H9 (cell line): ENCODE results near the gene IRAG1. TPM values are rescaled to one million over a fixed set of nuclear protein-coding genes. Genes with fewer than 3 reads are reported as not detected.

Source experiments
- DNase-seq: peaks from one replicate; pipeline ENCODE4 v3.0.0-alpha.2; 2017
- H2AFZ ChIP-seq: one replicate; pipeline ENCODE4 v1.6.1; 2013; ENCODE audit warnings: mild to moderate bottlenecking, low read length, control low read depth, moderate library complexity
- H2AK5ac ChIP-seq: 2 replicates; pipeline ENCODE4 v1.6.1; 2013; ENCODE audit warnings: low read length, control low read depth, mixed read lengths; ENCODE audit not compliant: insufficient read length
- H2BK120ac ChIP-seq: one replicate; pipeline ENCODE4 v1.6.1; 2013; ENCODE audit warnings: low read depth, mild to moderate bottlenecking, low read length, control low read depth, inconsistent platforms; ENCODE audit not compliant: poor library complexity, severe bottlenecking
- H2BK12ac ChIP-seq: 2 replicates; pipeline ENCODE4 v1.6.1; 2013; ENCODE audit warnings: low read length, control low read depth, mixed read lengths, low read depth; ENCODE audit not compliant: insufficient read length
- H2BK15ac ChIP-seq: 2 replicates; pipeline ENCODE4 v1.6.1; 2013; ENCODE audit warnings: low read depth, low read length, control low read depth
- H2BK20ac ChIP-seq: one replicate; pipeline ENCODE4 v1.6.1; 2013; ENCODE audit warnings: low read depth, mild to moderate bottlenecking, low read length, control low read depth, inconsistent platforms; ENCODE audit not compliant: poor library complexity, severe bottlenecking
- H2BK5ac ChIP-seq: 2 replicates; pipeline ENCODE4 v1.6.1; 2013; ENCODE audit warnings: low read length, control low read depth, mixed read lengths; ENCODE audit not compliant: insufficient read length
- H3K14ac ChIP-seq: 2 replicates; pipeline ENCODE4 v1.6.1; 2013; ENCODE audit warnings: low read length, control low read depth; ENCODE audit not compliant: insufficient read depth
- H3K18ac ChIP-seq: 2 replicates; pipeline ENCODE4 v1.6.1; 2013; ENCODE audit warnings: low read depth, mild to moderate bottlenecking, mixed read lengths, low read length, control low read depth; ENCODE audit not compliant: insufficient read length
- H3K23ac ChIP-seq: 2 replicates; pipeline ENCODE4 v1.6.1; 2013; ENCODE audit warnings: low read length, control low read depth, mixed read lengths, low read depth; ENCODE audit not compliant: insufficient read length
- H3K23me2 ChIP-seq: 2 replicates; pipeline ENCODE4 v1.6.1; 2013; ENCODE audit warnings: low read depth, mild to moderate bottlenecking, mixed read lengths, low read length, control low read depth; ENCODE audit not compliant: insufficient read length, poor library complexity, severe bottlenecking
- H3K27ac ChIP-seq: 2 replicates; pipeline ENCODE4 v1.5.1; 2013; ENCODE audit warnings: low read length, control low read depth, mixed read lengths, low read depth; ENCODE audit not compliant: insufficient read length
- H3K27me3 ChIP-seq: 2 replicates; pipeline ENCODE4 v1.6.1; 2013; ENCODE audit warnings: low read length, control low read depth, inconsistent platforms; ENCODE audit not compliant: insufficient read depth
- H3K4ac ChIP-seq: 2 replicates; pipeline ENCODE4 v1.6.1; 2013; ENCODE audit warnings: low read depth, mild to moderate bottlenecking, control low read depth, inconsistent platforms, low read length, moderate library complexity
- H3K4me1 ChIP-seq: 2 replicates; pipeline ENCODE4 v1.6.1; 2013; ENCODE audit warnings: low read length, control low read depth, inconsistent platforms; ENCODE audit not compliant: insufficient read depth
- H3K4me2 ChIP-seq: 2 replicates; pipeline ENCODE4 v1.6.1; 2013; ENCODE audit warnings: low read length, control low read depth, mixed read lengths; ENCODE audit not compliant: insufficient read length, insufficient read depth
- H3K56ac ChIP-seq: 2 replicates; pipeline ENCODE4 v1.6.1; 2013; ENCODE audit warnings: low read depth, mild to moderate bottlenecking, mixed read lengths, low read length, control low read depth; ENCODE audit not compliant: insufficient read length
- H3K79me1 ChIP-seq: 2 replicates; pipeline ENCODE4 v1.6.1; 2013; ENCODE audit warnings: low read depth, mild to moderate bottlenecking, moderate library complexity, low read length, control low read depth, inconsistent platforms; ENCODE audit not compliant: insufficient read depth, poor library complexity, severe bottlenecking
- H3K79me2 ChIP-seq: 2 replicates; pipeline ENCODE4 v1.6.1; 2013; ENCODE audit warnings: low read length, control low read depth, inconsistent platforms; ENCODE audit not compliant: insufficient read depth
- H3K9ac ChIP-seq: 2 replicates; pipeline ENCODE4 v1.6.1; 2013; ENCODE audit warnings: low read length, control low read depth, mixed read lengths; ENCODE audit not compliant: insufficient read length; ENCODE audit errors: extremely low read depth
- H3K9me3 ChIP-seq: one replicate; pipeline ENCODE4 v1.6.1; 2013; ENCODE audit warnings: low read depth, low read length, inconsistent platforms; ENCODE audit not compliant: control insufficient read depth
- H3T11ph ChIP-seq: one replicate; pipeline ENCODE4 v1.6.1; 2013; ENCODE audit warnings: mild to moderate bottlenecking, low read length, control low read depth, inconsistent platforms
- H4K20me1 ChIP-seq: one replicate; pipeline ENCODE4 v1.6.1; 2013; ENCODE audit not compliant: control insufficient read depth, insufficient read length, insufficient read depth
- H4K5ac ChIP-seq: 2 replicates; pipeline ENCODE4 v1.6.1; 2013; ENCODE audit warnings: low read depth, mild to moderate bottlenecking, mixed read lengths, low read length, control low read depth; ENCODE audit not compliant: insufficient read length
- H4K8ac ChIP-seq: replicated peaks from 2 replicates; pipeline ENCODE4 v1.6.1; 2013; ENCODE audit warnings: low read length, control low read depth, mixed read lengths, low read depth; ENCODE audit not compliant: insufficient read length
- H4K91ac ChIP-seq: 2 replicates; pipeline ENCODE4 v1.6.1; 2013; ENCODE audit warnings: low read depth, mild to moderate bottlenecking, moderate library complexity, mixed read lengths, low read length, control low read depth; ENCODE audit not compliant: insufficient read length
- H3K27ac Mint-ChIP-seq, 3 experiments: 2 replicates in 2 of 3; 3 replicates in 1 of 3; pipeline ENCODE4 v1.8.0; 2020 to 2021; ENCODE audit warnings: mixed read lengths in 3 of 3, mild to moderate bottlenecking in 1 of 3, moderate library complexity in 1 of 3
- H3K27me3 Mint-ChIP-seq: 2 replicates; pipeline ENCODE4 v1.8.0; 2021; ENCODE audit warnings: low read depth, mild to moderate bottlenecking, moderate library complexity, mixed read lengths
- H3K36me3 Mint-ChIP-seq, 3 experiments: 2 replicates in 2 of 3; 3 replicates in 1 of 3; pipeline ENCODE4 v1.8.0; 2020 to 2021; ENCODE audit warnings: low read depth in 3 of 3, mixed read lengths in 3 of 3; ENCODE audit not compliant: insufficient read depth in 1 of 3
- H3K4me1 Mint-ChIP-seq, 2 experiments: 2 replicates each; pipeline ENCODE4 v1.8.0; 2020; ENCODE audit warnings: mixed read lengths in 2 of 2
- H3K4me3 Mint-ChIP-seq, 2 experiments: 2 replicates in 1 of 2; 3 replicates in 1 of 2; pipeline ENCODE4 v1.8.0; 2020 to 2021; ENCODE audit warnings: mild to moderate bottlenecking in 2 of 2, mixed read lengths in 2 of 2, moderate library complexity in 1 of 2
- H3K9me3 Mint-ChIP-seq, 2 experiments: 2 replicates in 1 of 2; 3 replicates in 1 of 2; pipeline ENCODE4 v1.8.0; 2020; ENCODE audit warnings: mild to moderate bottlenecking in 2 of 2, mixed read lengths in 2 of 2, moderate library complexity in 1 of 2
- WGBS: extraction: QIAGEN DNeasy Blood & Tissue Kit; methylation state at CpG from one replicate; pipeline ENCODE4 v1.1.7; 2013; ENCODE audit warnings: missing lambda C conversion rate, low lambda C conversion rate, mixed read lengths; ENCODE audit not compliant: insufficient read length; ENCODE audit errors: extremely low coverage; 5-methylcytosine and 5-hydroxymethylcytosine counted together
- total RNA-seq: library from RNA; stranded (reverse); gene quantifications from 2 replicates; pipeline ENCODE4 v1.2.1, GENCODE V29; 2021
- TF ChIP-seq, protein P1 (sequence below): fragments of 200-600 bp; sonication (generic); conservative IDR thresholded peaks from 3 replicates; pipeline ENCODE4 v1.8.0; 2021; ENCODE audit warnings: antibody characterized with exemption, mild to moderate bottlenecking

Gene IRAG1
- total RNA-seq, 1 experiment from 2014 or later: 2.4 TPM

DNA sequence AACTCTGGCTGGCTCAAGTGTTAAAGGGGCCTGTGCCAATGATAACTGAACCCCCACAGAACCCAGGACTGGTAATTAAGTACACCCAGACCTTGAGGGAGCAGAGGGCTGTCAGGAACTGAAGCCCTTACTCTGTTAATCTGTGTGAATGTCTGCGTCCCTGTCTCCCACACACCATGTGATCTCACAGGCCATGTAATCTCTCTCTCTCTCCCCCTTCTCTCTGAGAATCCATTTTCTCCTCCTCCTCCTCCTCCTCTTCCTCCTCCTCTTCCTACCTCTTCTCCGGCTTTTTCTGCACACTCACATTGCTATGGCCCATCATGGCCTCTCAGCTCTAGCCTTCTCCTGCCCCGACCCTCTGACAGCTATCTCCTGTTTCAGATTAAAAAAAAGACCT, 14.6 kb upstream of the IRAG1 start:
- Histone ChIP-seq H3K79me1 (no peaks in the 10 kb centered on the region), H3K27me3 (no peaks in the 10 kb centered on the region), H3T11ph (no peak overlapping the region), H3K23me2 (no peaks in the 10 kb centered on the region), H2BK12ac (no peak overlapping the region), H3K18ac (no peak overlapping the region), H3K9ac (no peak overlapping the region), H2BK5ac (no peak overlapping the region), H3K56ac (no peak overlapping the region), H3K4me1 (no peaks in the 10 kb centered on the region), H2BK15ac (no peak overlapping the region), H4K20me1 (no peaks in the 10 kb centered on the region), H3K4me2 (no peak overlapping the region), H3K79me2 (no peaks in the 10 kb centered on the region), H3K9me3 (no peaks in the 10 kb centered on the region), H3K23ac (no peak overlapping the region), H2BK20ac (no peak overlapping the region), H4K5ac (no peak overlapping the region), H3K4ac (no peak overlapping the region), H3K14ac (no peak overlapping the region), H2BK120ac (no peak overlapping the region), H3K27ac (no peak overlapping the region), H4K8ac (no peak overlapping the region), H2AK5ac (no peak overlapping the region), H2AFZ (no peak overlapping the region), H4K91ac (no peak overlapping the region)
- Mint-ChIP-seq H3K4me1 (peaks cover 0 to 2% of the 10 kb centered on the region in 2 experiments; a peak in 1 of 4 replicates), H3K27me3 (no peaks in the 10 kb centered on the region; the same call in 1 of the 2 replicates), H3K27ac (no peak overlapping the region), H3K36me3 (no peaks in the 10 kb centered on the region), H3K9me3 (no peaks in the 10 kb centered on the region), H3K4me3 (no peak overlapping the region)
- no CpG with 5 or more reads among the region's 3 CpGs for WGBS
- TF ChIP-seq, protein P1, sequence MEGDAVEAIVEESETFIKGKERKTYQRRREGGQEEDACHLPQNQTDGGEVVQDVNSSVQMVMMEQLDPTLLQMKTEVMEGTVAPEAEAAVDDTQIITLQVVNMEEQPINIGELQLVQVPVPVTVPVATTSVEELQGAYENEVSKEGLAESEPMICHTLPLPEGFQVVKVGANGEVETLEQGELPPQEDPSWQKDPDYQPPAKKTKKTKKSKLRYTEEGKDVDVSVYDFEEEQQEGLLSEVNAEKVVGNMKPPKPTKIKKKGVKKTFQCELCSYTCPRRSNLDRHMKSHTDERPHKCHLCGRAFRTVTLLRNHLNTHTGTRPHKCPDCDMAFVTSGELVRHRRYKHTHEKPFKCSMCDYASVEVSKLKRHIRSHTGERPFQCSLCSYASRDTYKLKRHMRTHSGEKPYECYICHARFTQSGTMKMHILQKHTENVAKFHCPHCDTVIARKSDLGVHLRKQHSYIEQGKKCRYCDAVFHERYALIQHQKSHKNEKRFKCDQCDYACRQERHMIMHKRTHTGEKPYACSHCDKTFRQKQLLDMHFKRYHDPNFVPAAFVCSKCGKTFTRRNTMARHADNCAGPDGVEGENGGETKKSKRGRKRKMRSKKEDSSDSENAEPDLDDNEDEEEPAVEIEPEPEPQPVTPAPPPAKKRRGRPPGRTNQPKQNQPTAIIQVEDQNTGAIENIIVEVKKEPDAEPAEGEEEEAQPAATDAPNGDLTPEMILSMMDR: no peak
- no peak for DNase-seq
